SKM-1 treated with dmso at 0.1 percent for 144 hours (cell line): ENCODE measurements around the gene ME3.
"Not testable (repeated sequence)": the region's sequence is repeated elsewhere in the genome, so short reads cannot be mapped to it uniquely, and the experiment has no call there.

Experiments
- DNase-seq: peaks from one replicate; lab custom pipeline; 2025; ENCODE audit not compliant: unreplicated experiment; lab: John Stamatoyannopoulos, UW

ME3 gene

DNA sequence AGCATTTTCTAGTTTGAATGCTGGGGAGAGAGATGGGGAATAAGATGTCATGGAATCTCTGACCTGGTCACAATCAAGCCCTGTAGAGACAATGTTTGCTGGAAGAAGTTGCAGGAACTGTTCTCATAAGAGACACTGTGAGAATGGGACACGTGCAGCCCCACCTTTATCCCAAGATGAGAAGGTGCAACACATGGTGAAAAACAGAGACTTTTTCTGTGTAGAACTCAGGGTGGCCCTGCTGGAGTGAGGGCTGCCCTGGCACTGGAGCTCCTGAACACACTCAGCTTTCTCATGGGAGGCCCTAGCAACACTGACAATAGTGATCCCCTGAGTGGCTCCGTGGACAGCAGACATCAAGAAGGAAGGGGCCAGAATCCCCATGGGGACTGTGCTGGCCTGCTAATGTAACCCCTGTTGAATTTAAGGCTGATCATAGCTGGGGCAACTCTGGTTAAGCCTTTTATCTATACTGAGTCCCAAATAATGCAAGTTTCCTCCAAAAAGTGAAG, 106.6 kb downstream of the ME3 start:
- DNase-seq: no peak

DNA sequence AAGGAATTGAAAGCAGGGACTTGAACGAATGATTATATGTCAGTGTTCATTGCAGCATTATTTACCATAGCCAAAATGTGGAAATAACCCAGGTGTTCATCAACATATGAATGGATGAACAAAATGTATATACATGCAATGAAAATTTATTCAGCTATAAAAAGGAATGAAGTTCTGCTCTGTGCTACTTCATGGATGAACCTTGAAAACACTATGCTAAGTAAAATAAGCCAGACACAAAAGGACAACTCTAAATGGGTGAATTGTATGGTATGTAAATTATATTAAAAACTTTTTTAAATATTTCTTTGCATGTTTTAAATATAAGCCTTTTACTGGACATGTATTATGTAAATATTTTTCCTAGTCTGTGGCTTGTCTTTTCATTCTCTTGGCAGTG, 107.0 kb downstream of the ME3 start:
- no peak for DNase-seq

DNA sequence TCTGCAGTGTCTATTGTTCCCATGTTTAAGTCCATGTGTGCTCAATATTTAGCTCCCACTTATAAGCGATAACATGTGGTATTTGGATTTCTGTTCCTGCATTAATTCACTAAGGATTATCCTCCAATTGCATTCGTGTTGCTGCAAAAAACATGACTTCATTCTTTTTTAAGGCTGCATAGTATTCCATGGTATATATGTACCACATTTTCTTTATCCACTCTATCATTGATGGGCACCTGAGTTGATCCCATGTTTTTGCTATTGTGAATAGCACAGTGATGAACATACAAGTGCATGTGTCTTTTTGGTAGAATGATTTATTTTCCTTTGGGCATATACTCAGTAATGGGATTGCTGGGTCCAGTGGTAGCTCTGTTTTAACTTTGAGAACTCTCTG, 109.6 kb downstream of the ME3 start:
- not testable (repeated sequence) for DNase-seq

DNA sequence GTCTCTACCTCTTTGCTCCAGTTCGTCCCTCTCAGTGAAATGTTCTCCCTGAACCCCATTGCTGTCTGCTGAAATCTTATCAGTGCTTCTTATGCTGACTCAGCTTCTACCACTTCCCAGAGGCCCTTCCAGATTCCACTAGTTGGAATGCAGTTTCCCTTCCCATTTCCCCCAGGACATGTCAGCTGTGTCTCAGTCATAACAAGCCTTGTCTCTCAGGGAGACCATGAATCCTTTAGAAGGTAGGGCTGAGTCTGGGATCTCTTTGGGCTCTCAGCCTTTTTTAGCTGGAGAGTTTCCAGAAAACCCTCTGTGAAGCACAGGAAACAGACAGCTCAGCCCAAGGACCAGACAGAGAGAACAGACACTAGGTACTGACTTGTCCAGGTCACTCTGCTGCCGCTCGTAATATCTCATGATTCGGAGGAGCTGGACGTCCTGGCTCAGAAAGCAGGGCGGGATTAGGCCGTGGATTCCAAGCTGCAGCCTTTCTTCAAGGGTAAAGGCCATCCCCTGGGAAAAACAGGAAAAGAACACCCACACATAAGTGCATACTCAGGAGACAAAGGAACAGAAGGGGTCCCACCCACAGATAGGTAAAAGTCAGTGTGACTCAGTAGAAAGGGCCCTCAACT, 113.0 kb downstream of the ME3 start:
- DNase-seq: no peak

DNA sequence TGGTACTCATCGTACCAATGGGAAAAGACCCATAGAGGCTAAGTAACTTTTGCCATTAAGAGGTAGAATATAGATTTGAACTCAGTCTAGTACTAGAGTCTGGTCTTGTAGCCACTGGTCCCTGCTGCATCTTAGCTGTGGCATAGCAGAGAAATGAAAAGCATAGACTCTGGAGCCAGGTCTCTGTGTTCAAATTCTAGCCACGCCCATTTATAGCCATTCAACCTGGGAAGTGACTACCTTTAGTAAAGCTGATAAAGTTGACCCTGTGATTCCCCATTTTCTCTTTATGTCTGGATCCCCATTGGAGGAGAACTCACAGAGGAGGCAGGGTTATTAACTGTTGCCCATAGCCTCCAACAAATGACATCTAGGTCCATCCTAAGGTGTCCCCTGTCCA, 113.6 kb downstream of the ME3 start:
- no peak for DNase-seq

DNA sequence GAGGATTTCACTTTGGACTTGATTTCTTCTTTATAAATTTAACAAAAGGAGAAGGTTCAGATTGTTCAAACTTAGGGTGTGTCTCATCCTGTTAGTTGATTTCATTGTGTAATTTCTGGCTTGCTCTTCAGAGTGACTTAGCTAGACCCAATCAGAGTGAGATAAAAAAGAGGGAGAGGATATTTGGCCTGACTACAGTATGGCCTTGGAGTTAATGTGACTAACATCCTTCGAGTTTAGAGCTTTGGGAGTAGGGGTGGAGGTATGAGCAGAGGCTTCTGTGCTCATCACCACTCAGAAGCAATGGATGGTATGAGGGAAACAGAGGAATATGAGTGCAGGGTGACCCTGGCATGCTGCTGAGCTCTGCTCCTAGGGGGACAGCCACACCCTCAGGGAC, 114.2 kb downstream of the ME3 start:
- DNase-seq: no peak

DNA sequence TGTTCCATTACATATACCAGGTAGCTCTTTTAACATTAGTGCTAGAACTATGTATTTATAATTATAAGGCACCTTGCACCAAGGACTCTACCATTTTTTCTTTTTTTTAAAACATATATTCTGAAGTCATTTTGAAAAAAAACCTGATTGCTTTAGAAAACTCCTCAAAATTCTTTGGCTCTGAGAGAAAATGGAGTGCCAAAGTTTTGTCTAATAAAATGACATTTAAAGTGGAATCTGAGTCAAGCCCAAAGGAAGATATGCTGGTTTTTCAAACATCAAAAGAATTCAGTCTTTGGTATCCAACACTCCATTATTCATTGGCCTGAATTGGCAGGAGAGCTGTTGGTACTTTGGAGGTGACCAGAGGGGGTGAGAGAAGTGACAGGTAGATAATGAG, 116.5 kb downstream of the ME3 start:
- DNase-seq: no peak

DNA sequence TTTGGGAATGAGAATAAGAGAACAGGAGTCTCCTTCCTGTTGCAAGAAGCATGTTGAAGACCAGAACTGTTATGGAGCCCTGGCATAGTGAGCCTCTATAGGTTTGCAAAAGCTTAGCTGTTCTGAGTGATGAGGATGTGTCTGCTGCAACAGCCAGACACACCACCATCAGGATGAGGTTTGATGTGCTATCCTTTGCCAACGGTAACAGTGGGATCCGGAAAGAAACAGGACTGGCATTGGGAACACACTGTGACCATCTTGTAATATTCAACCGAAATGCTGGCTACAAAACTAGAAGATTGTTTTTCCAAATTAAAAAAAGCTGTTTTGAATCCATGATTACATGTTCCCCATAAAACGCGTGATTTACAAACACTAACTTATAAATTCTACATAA, 117.0 kb downstream of the ME3 start:
- no peak for DNase-seq

DNA sequence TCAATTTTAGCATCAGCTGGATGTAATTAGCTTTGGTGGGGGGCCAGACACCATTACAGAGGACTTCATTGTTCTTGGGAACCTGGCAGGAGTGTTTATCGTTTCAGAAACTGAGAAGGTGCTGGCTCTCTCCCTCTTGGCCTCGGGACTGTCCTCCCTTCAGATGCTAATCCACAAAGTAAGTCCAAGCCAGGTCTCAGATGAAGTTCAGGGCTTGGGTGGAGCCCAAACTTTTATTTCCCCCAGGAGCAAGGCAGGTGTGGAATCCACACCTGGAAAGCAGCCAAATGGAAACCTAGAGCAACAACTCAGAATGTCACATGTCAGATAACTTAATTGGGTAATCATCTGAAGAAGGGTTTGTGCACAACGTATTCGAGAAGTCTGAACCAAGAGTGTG, 119.2 kb downstream of the ME3 start:
- DNase-seq: no peak

DNA sequence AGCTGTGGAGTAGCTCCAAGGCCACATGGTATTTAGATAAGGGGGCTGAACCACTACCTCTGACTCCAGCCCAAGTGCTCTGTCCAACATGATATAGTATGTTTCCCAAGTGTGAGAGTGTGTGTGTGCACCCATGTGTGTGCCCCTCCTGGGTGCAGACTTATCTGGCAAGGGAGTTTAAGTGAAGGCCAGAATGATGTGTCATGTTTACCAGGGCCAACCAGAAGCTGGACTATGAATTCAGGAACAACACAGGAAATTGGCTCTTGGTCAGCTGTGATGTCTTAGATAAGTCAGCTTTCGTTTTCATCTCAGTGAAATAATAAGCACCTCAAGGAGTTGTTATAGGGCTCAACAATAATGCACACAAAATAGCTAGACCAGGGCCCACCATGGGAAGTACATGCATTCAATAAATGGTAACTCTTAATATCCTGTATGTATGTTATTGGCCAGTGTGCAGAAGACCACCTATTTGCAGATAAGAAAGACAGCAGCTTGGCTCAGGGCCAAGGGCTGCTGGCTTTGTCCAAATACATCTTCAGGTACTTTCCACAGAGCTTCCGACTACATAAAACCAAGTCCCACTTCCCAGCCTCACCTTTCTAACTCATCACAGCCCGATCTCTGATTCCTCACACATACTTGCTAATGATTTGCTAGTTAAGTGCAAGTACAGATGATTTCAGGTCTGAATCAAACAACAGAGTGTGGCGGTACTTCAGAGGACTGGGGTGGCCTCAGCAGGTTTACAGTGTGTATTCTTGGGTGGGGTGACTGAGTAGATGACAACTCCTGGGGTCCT, 120.9 kb downstream of the ME3 start:
- DNase-seq: no peak

DNA sequence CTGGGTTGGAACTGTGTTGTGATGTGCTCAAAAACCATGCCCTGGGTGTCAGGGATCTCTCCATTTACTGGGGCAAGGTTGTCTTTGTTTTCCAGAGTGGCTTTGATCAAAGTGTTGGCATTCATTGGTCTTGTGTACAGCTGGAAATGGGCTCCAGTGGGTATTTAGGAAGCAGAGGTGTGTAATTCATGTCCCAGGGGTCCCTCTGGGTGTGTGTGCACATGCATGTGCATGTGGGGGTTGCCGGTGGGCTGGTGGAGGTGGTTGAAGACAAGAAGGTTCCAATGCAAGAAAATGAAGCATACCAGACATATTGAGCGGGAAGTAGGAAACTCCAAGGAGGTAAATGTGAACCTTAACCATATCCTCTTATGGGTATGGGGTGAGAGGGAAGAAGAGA, 121.7 kb downstream of the ME3 start:
- DNase-seq: no peak

DNA sequence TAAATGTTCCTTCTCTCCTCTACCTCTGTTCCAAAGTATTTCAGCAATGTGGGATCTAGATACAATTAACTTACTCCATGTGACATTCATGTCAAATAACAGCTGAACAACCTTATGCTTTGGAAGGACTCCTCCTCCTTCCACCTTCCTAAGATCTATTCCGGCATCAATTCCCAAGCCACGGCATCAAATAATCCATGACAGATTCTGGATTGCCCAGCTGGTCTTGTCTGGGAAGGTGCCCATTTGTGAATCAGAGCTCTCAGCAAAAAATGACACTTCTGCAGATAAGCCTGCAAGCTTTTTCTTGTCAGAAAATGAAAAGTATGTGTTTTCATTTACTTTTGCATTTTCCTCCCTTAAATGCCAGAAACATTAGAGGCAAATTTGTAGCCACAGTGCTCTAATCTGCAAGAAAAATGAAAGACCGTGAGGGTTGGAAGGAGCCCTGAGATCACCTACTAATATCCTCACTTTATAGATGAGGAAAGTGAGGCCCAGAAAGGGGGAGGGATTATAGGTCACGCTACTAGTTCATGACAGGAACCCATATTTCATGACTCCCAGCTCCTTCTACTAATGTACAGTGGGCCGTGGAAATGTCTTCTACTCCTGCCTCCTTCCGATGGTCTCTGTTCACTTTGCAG, 124.0 kb downstream of the ME3 start:
- no peak for DNase-seq

DNA sequence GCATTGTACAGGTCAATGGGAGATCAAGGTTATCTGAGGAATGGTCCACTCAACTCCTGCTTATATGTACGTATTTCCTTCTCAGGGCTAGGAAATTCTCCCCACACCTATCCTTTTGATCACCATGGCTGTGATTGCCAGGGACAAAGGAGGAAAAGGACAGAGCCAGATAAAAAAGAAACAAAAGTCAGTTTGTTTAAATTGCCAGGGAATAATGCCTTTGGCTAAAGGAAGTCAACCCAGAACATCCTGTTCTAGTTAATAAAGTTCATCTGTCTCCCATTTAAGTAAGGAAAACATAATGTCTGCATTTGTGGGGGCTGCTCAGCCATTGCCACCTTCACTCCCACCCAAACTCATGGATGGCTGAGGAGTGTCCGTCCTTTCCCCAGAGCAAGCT, 124.7 kb downstream of the ME3 start:
- DNase-seq: no peak

DNA sequence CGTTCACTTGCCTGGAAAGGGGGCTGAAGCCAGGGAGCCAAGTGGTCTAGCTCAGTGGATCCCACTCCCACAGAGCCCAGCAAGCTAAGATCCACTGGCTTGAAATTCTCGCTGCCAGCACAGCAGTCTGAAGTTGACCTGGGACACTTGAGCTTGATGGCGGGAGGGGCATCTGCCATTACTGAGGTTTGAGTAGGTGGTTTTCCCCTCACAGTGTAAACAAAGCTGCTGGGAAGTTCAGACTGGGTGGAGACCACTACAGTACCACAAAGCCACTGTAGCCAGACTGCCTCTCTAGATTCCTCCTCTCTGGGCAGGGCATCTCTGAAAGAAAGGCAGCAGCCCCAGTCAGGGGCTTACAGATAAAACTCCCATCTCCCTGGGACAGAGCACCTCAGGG, 131.1 kb downstream of the ME3 start:
- DNase-seq: not testable (repeated sequence)

DNA sequence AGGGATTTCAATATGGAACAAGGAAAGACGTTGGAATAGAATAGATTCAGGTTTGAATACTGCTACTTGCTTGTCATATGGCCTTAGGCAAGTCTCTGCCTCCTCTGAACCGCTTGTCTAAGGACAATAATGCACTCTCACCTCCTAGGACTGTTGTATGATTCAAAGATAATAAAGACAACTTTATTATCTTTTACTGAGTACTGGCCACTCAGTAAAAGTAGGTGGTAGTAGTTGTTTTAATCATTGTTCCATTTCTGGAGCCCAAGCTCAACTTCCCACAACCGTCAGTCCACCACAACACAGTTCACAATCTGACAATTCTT, 134.2 kb downstream of the ME3 start:
- DNase-seq: no peak

DNA sequence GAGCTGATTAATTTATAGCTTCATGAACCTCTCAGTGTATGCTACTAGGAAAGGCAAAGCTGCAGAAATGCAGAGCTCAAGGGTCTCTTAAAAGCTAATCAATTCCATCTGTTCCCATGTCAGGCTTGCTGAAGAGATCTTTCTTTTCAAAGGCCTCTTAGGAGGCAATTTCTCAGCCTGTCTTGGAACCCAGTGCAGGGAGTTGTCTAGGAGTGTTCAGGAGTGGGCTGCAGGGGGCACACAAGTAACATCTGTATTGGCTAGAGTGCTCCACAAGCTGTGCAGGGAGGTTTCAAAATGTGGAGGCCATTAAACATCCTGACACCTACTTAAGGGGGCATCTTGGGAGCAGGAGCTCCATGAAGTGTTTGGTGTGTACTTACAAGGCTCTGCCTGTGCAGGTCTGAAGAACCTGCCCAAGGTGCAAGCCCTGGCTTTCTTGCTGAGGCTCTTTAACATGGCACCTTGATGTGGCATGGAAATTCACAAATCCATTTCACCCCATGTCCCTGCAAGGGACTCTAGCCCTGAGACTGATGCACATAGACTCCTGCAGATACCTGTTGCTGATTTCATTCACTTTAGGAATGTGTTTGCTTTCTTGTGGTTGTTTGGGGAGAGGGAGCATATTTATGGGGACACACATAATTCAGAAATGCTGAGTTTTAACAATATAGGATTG, 134.7 kb downstream of the ME3 start:
- DNase-seq: no peak

DNA sequence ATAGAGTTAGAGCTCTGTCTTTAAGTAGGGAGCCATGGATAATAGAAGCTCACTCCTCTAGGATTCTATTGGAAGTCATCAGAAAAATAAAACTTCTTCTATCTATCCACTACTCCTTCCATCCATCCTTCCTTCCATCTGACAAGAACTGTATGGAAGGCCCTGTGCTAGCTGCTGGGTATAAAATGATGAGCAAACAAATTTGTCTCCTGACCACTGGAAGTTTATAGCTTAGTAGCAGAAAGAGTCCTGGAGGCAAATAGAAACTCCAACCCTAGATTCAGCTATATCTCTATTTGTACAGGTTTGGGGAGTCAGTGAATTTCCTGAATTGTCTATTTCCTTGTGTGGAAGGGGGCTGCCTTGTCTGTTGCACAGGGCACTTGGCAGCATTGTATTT, 136.6 kb downstream of the ME3 start:
- DNase-seq: no peak

DNA sequence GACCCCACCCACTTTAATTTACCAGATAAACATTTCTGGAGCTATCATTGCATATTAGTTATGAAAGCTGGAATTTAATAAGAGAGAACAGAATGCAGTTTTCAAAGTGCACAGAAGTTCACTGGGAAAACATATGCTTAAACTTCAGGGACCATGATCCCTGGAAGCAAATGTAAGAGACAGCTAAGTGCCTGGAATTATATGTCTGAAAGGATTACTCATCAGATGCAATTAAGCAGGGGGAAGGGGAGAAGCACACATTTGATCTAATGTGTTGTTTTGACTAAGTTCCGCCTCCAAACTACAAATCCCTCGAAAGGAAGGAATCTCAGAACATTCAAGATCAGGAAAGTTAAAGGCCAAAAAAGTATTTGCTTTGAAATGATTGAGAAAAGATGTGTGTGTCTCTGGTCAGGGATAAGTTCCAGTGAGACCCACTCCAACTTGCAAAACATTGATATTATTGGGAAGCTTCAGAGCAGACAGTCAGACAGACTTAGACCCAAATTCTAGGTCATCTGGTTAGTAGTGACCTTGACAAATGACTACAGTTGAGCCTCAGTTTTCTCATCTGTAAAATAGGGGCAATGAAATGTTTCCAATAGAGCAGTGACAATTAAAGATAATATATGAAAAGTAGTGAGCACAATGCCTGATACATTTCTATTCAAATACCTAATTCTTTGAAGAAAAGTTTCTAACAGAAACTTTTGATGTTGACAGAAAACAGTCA, 147.6 kb downstream of the ME3 start:
- DNase-seq: no peak

DNA sequence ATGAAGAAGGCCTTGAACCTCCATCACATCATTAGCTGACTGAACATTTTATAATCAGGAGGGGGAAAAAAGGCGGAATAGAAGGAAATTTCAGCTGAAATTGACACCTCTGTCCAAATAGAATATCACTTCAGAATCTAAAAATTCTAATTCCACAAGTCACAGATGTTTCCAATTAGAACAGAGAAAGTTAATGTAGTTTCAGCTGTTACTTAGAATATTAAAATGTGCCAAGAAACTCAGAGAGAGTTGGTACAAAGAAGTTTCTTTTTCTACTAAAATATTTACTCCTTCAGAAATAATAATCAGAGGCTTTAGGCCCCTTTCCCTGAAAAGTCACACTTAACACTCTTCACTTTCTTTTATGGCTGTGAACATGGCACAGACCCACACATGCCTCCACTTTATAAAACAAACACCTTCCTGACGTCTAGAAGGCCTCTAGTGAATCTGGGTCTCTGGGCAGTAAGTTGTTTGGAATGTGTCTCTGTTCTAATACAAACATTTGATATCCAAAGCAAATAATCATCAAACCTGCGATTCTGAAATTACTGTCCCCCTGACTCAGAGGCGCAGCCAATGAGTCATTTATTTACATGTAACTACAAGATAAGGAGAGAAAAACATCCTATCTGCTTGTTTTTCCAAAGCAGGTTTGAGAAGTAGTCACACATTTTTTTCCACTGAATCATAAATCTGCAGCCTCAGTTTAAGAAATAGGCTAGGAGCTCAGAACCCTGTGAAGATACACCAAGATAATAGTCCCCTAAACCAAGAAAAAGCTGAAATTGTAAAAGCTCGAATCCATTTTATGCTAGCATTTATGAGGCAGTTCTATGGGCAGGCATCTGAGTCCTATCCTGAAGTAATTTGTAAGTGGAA, 148.4 kb downstream of the ME3 start:
- no peak for DNase-seq

DNA sequence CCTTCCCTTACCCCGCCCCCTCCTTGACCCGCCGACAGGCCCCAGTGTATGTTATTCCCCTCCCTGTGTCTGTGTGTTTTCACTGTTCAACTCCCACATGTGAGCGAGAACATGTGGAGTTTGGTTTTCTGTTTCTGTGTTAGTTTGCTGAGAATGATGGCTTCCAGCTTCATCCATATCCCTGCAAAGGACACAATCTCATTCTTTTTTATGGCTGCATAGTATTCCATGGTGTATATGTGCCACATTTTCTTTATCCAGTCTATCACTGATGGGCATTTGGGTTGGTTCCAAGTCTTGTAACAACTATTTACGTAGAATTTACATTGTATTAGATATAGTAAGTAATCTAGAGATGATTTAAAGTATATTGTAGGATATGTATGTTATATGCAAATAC, 149.9 kb downstream of the ME3 start:
- not testable (repeated sequence) for DNase-seq
